Measurements from ENCODE around the gene F5.

GRCh38 chr1:169483500-169483966 lies 102.7 kb downstream of the F5 start:
- TF ChIP-seq TAF1 (IDR thresholded peaks at IDR 0.05; ENCODE audit: borderline replicate concordance, low read depth, low read length), result no peak
- no peak for TF ChIP-seq POLR2AphosphoS5 (IDR thresholded peaks at IDR 0.05; ENCODE audit: low read depth, low read length)
- no peak for TF ChIP-seq POLR2A (IDR thresholded peaks at IDR 0.05; ENCODE audit: low read depth, low read length)
